HepG2 (cell line): Measurements from ENCODE around the gene RAPGEF5. TPM values are rescaled to one million over a fixed set of nuclear protein-coding genes. Genes with fewer than 3 reads are reported as not detected.

ENCODE experiments used
- ARID4A ChIP-seq: sonication (generic); formaldehyde crosslinking; IDR thresholded peaks from 2 replicates; pipeline ENCODE4 v1.5.0; 2020; ENCODE audit warnings: mild to moderate bottlenecking, missing genetic modification reagents, borderline replicate concordance
- BCL6 ChIP-seq: IDR thresholded peaks from 2 replicates; pipeline ENCODE4 v1.6.1; 2016; ENCODE audit warnings: missing genetic modification reagents, missing compliant biosample characterization
- CBX2 ChIP-seq, 2 experiments: fragments of 200-600 bp in 1 of 2; sonication (generic); formaldehyde crosslinking in 1 of 2; IDR thresholded peaks; 2 replicates each; pipeline versions ENCODE4 v1.7.0 to v1.8.1; 2018 to 2022; ENCODE audit warnings: low read depth in 2 of 2, low read length in 1 of 2, mild to moderate bottlenecking in 1 of 2, missing genetic modification reagents in 1 of 2
- EP300 ChIP-seq, 3 experiments: sonication (generic) in 1 of 3; formaldehyde crosslinking in 1 of 3; IDR thresholded peaks; 2 replicates each; pipeline versions ENCODE4 v1.5.1 to v1.6.1; 2011 to 2020; ENCODE audit warnings: low read depth in 2 of 3, low read length in 2 of 3, borderline replicate concordance in 1 of 3, improper control_type of control experiment in 1 of 3, mild to moderate bottlenecking in 1 of 3, missing genetic modification reagents in 1 of 3, moderate library complexity in 1 of 3
- ETV5 ChIP-seq: IDR thresholded peaks from 2 replicates; pipeline ENCODE4 v1.6.1; 2018; ENCODE audit warnings: missing biosample characterization, missing genetic modification reagents, inconsistent platforms, borderline replicate concordance
- FOSL2 ChIP-seq: sonication (generic); formaldehyde crosslinking; IDR thresholded peaks from 2 replicates; pipeline ENCODE4 v1.4.0; 2020; ENCODE audit warnings: missing genetic modification reagents
- GZF1 ChIP-seq: sonication (generic); formaldehyde crosslinking; IDR thresholded peaks from 2 replicates; pipeline ENCODE4 v1.5.1; 2020; ENCODE audit warnings: mild to moderate bottlenecking, missing genetic modification reagents
- HOMEZ ChIP-seq: IDR thresholded peaks from 2 replicates; pipeline ENCODE4 v1.6.1; 2016; ENCODE audit warnings: low read depth
- KLF12 ChIP-seq: sonication (generic); formaldehyde crosslinking; IDR thresholded peaks from 2 replicates; pipeline ENCODE4 v1.4.0; 2020; ENCODE audit warnings: missing genetic modification reagents, borderline replicate concordance
- KLF6 ChIP-seq: IDR thresholded peaks from 2 replicates; pipeline ENCODE4 v1.8.0; 2016; ENCODE audit warnings: missing biosample characterization, missing genetic modification reagents
- MED1 ChIP-seq: sonication (generic); formaldehyde crosslinking; IDR thresholded peaks from 2 replicates; pipeline ENCODE4 v1.4.0; 2020; ENCODE audit warnings: missing genetic modification reagents
- NCOA2 ChIP-seq: sonication (generic); formaldehyde crosslinking; IDR thresholded peaks from 2 replicates; pipeline ENCODE4 v1.8.0; 2022; ENCODE audit warnings: inconsistent platforms
- NFYB ChIP-seq: sonication (generic); formaldehyde crosslinking; IDR thresholded peaks from 2 replicates; pipeline ENCODE4 v1.4.0; 2020; ENCODE audit warnings: missing genetic modification reagents
- PAWR ChIP-seq: sonication (generic); formaldehyde crosslinking; IDR thresholded peaks from 2 replicates; pipeline ENCODE4 v1.4.0; 2020; ENCODE audit warnings: missing genetic modification reagents, mild to moderate bottlenecking, borderline replicate concordance
- SOX5 ChIP-seq: IDR thresholded peaks from 2 replicates; pipeline ENCODE4 v1.6.1; 2016; ENCODE audit warnings: borderline replicate concordance
- TBX3 ChIP-seq: fragments of 450-650 bp; IDR thresholded peaks from 2 replicates; pipeline ENCODE4 v1.6.1; 2017; ENCODE audit warnings: antibody characterized with exemption, mild to moderate bottlenecking, inconsistent platforms, borderline replicate concordance
- TFE3 ChIP-seq: IDR thresholded peaks from 2 replicates; pipeline ENCODE4 v1.6.1; 2016
- ZBTB3 ChIP-seq: sonication (generic); formaldehyde crosslinking; IDR thresholded peaks from 2 replicates; pipeline ENCODE4 v1.4.0; 2020; ENCODE audit warnings: low read depth, mild to moderate bottlenecking, moderate library complexity, missing genetic modification reagents, borderline replicate concordance
- ZFP36L1 ChIP-seq: sonication (generic); formaldehyde crosslinking; IDR thresholded peaks from 2 replicates; pipeline ENCODE4 v1.8.0; 2022; ENCODE audit warnings: mild to moderate bottlenecking, missing genetic modification reagents, moderate library complexity
- ZFP41 ChIP-seq: sonication (generic); formaldehyde crosslinking; IDR thresholded peaks from 2 replicates; pipeline ENCODE4 v1.4.0; 2020; ENCODE audit warnings: mild to moderate bottlenecking, missing genetic modification reagents, borderline replicate concordance
- ZNF333 ChIP-seq: sonication (generic); formaldehyde crosslinking; IDR thresholded peaks from 2 replicates; pipeline ENCODE4 v1.4.0; 2020; ENCODE audit warnings: mild to moderate bottlenecking, missing genetic modification reagents, borderline replicate concordance
- ZNF616 ChIP-seq: sonication (generic); formaldehyde crosslinking; IDR thresholded peaks from 2 replicates; pipeline ENCODE4 v1.5.0; 2020; ENCODE audit warnings: low read depth, mild to moderate bottlenecking, missing genetic modification reagents
- polyA plus RNA-seq, 8 experiments: library from polyadenylated mRNA; depleted of rRNA in 3 of 8; stranded (reverse) in 7 of 8; unstranded in 1 of 8; fragments of >200 nt; fragmentation: Illumina TruSeq in 4 of 8; extraction: Trizol in 4 of 8; gene quantifications; 2 replicates each; pipeline versions ENCODE4 v1.2.1 to v1.2.3, GENCODE V29; 2011 to 2016; ENCODE audit warnings: low read depth in 4 of 8, missing spikeins in 1 of 8, mixed read lengths in 1 of 8; ENCODE audit not compliant: insufficient read depth in 1 of 8
- total RNA-seq, 5 experiments: library from RNA; depleted of rRNA; stranded (reverse); fragments of >200 nt; fragmentation: Illumina TruSeq; extraction: Trizol; gene quantifications; 2 replicates each; pipeline ENCODE4 v1.2.3, GENCODE V29; 2016; ENCODE audit warnings: low read depth in 1 of 5

RAPGEF5 gene
- total and polyA plus RNA-seq, 2 of the 13 experiments (the other 11 are each of a cell fraction or from before 2014, with no cell fraction given): 17.1 to 23.4 TPM

GRCh38 chr7:22346383-22347107, 10.4 kb downstream of the RAPGEF5 start (continued):
- TF ChIP-seq ZBTB3 (no peak), ARID4A (CRISPR knock-in tag) (peak; percentile 40; the same call in 1 of the 2 replicates), NFYB (0 out of 2 replicates have a peak, but pooled peaks have one; percentile 15), MED1 (CRISPR knock-in tag) (peak; percentile 89), GZF1 (CRISPR knock-in tag) (no peak), FOSL2 (CRISPR knock-in tag) (peak; percentile 75), PAWR (CRISPR knock-in tag) (no peak), ZNF333 (CRISPR knock-in tag) (no peak), TBX3 (peak; percentile 93), TFE3 (CRISPR knock-in tag) (no peak), BCL6 (CRISPR knock-in tag) (peak; percentile 62), SOX5 (CRISPR knock-in tag) (peak; percentile 53; the same call in 1 of the 2 replicates), ZNF616 (CRISPR knock-in tag) (no peak), HOMEZ (CRISPR knock-in tag) (peak; percentile 89), KLF6 (CRISPR knock-in tag) (no peak), ZFP36L1 (CRISPR knock-in tag) (peak; percentile 58; the same call in 1 of the 2 replicates), KLF12 (no peak), NCOA2 (CRISPR knock-in tag) (peak; percentile 64), ZFP41 (CRISPR knock-in tag) (no peak), ETV5 (CRISPR knock-in tag) (peak; percentile 57; the same call in 1 of the 2 replicates), EP300 (IDR thresholded peaks at IDR 0.05; ENCODE audit: low read depth in 2 of 2, low read length in 2 of 2) (peak in 1 of 2 experiments; percentile 69; a peak in 2 of 4 replicates), EP300 (CRISPR knock-in tag; IDR thresholded peaks at IDR 0.05; ENCODE audit: borderline replicate concordance) (peak; percentile 69), CBX2 (IDR thresholded peaks at IDR 0.05; ENCODE audit: low read depth, low read length) (no peak), CBX2 (CRISPR knock-in tag; IDR thresholded peaks at IDR 0.05; ENCODE audit: low read depth) (no peak)
